DOHH2 (cell line): Measurements from ENCODE around the gene ARL5A.
A peak's percentile ranks its signal among the peaks of the same experiment; 100 is the strongest.

Experiments
- CTCF ChIP-seq: fragments of 200-600 bp; sonication (generic); IDR thresholded peaks from one replicate; pipeline ENCODE4 v1.5.1; 2014; ENCODE audit warnings: antibody characterized with exemption, mild to moderate bottlenecking, low read depth, low read length; ENCODE audit not compliant: poor library complexity, severe bottlenecking
- EZH2phosphoT487 ChIP-seq: fragments of 200-600 bp; sonication (generic); IDR thresholded peaks from 2 replicates; pipeline ENCODE4 v1.6.1; 2017; ENCODE audit warnings: borderline replicate concordance, mild to moderate bottlenecking, antibody characterized with exemption, low read length, moderate library complexity, mixed read lengths

- TF ChIP-seq CTCF (peak; percentile 38), EZH2phosphoT487 (no peak)
Observed at GRCh38 chr2:151808258-151809072, 19.8 kb downstream of the ARL5A start.
